ENCODE data around the gene IL1RAP.

GRCh38 chr3:190621927-190622326, 108.0 kb downstream of the IL1RAP start:
- TF ChIP-seq, protein P1, sequence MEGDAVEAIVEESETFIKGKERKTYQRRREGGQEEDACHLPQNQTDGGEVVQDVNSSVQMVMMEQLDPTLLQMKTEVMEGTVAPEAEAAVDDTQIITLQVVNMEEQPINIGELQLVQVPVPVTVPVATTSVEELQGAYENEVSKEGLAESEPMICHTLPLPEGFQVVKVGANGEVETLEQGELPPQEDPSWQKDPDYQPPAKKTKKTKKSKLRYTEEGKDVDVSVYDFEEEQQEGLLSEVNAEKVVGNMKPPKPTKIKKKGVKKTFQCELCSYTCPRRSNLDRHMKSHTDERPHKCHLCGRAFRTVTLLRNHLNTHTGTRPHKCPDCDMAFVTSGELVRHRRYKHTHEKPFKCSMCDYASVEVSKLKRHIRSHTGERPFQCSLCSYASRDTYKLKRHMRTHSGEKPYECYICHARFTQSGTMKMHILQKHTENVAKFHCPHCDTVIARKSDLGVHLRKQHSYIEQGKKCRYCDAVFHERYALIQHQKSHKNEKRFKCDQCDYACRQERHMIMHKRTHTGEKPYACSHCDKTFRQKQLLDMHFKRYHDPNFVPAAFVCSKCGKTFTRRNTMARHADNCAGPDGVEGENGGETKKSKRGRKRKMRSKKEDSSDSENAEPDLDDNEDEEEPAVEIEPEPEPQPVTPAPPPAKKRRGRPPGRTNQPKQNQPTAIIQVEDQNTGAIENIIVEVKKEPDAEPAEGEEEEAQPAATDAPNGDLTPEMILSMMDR (IDR thresholded peaks at IDR 0.05): no peak
- TF ChIP-seq POLR2AphosphoS5 (IDR thresholded peaks at IDR 0.05) (no peak), POLR2A (IDR thresholded peaks at IDR 0.05; ENCODE audit: low read depth) (no peak), EP300 (IDR thresholded peaks at IDR 0.05) (no peak)

Measured in esophagus muscularis mucosa (tissue), 4 donors.